ENCODE results near the gene ANTXR1. TPM values are rescaled to one million over a fixed set of nuclear protein-coding genes. Genes with fewer than 3 reads are reported as not detected.

ANTXR1 gene
- polyA plus RNA-seq, 3 donors = 83.1 to 89.0 (median 86.2) TPM

- peak in 10 of 11 donors; percentile 15 to 44 (median 26) for DNase-seq (ENCODE audit: extremely low read depth in 1 of 11, low read depth in 9 of 11, low spot score in 4 of 11)
Measured at GRCh38 chr2:69082430-69082997, 69.5 kb downstream of the ANTXR1 start.

- no peak for DNase-seq (ENCODE audit: extremely low read depth in 1 of 11, low read depth in 9 of 11, low spot score in 4 of 11)
Measured at GRCh38 chr2:69083235-69083748, 70.3 kb downstream of the ANTXR1 start.

DNA sequence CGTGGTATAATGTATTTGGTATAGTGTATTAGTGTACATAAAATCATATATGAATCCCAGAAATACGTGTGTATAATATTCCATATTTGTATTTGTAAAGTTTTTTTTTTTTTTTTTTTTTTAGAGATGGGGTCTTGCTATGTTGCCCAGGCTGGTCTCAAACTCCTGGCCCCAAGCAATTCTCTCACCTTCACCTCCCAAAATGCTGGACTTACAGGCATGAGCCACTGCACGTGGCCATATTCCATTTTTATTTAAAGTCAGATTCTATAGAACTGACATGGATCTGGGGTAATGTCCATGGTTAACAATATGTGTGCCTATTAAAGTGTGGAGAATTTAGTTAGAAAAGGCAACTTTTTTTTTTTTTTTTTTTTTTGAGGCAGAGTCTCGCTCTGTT lies 71.5 kb downstream of the ANTXR1 start:
- DNase-seq (ENCODE audit: extremely low read depth in 1 of 11, low read depth in 9 of 11, low spot score in 4 of 11) = no peak

- no peak for DNase-seq (ENCODE audit: extremely low read depth in 1 of 11, low read depth in 9 of 11, low spot score in 4 of 11)
Measured at GRCh38 chr2:69086466-69086865, 73.5 kb downstream of the ANTXR1 start.

DNA sequence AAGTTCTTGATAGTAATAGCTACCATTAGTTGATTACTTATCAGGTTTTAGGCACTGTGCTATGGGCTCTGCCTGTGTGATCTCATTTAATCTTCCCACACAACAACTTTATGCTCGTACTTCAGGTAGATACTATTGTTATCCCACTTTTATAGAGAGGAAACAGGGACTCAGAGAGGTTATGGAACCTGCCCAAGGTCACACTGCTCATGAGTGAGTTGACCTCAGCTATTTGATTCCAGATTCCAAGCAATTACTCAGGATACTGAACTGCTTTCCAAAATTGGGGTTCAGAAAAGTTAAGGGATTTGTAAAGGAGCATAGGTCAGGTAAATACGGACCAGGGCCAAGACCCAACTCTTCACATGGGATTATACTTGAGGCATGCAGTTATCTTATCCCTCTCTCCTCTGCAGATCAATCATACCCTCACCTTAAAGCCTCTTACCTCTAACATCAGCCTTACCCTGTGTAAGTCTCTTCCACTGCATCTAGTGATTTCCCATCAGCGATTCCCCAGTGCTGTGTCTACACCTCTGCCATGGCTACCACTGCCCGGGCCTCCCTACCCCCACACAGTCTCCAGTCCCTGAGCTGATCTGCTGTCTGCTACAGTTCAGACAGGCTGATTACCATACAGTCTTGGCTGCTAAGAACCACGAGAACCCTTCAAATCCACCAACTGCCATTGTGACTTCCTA lies 74.4 kb downstream of the ANTXR1 start:
- DNase-seq (ENCODE audit: extremely low read depth in 1 of 11, low read depth in 9 of 11, low spot score in 4 of 11) = no peak

DNA sequence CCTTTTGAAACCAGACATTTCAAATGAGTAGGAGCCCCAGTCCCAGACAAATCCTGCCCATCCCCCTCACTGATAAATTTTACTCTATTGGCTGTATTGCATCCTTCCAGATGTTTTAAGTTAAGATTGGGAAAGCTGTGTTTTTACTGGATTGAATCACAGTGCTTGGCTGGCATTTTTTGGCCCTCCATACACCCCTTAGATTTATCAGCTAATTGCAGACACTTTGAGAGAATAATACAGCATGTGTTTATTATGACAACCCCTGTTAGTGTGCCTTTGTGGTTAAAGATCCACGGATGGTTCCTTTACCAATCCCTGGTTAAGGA lies 74.9 kb downstream of the ANTXR1 start:
- DNase-seq (ENCODE audit: extremely low read depth in 1 of 11, low read depth in 9 of 11, low spot score in 4 of 11) = no peak

DNA sequence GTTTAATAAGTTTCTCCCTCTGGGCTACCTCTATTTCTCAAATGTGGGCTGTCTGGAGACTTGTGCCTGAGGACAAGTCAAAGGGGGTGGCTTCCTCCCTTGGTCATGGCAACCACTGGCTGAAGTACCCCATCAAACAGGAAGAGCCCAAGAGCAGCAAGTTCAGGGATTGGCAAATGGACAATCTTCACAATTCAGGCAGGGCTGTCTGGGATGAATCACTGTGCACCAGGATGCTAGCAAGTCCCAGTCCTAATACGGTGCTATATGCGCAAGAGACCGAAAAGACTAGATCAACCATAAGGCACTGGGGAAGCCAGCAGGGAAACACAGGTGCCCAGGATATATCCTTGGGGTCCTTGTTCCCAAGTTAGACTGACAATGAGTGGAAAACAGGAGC lies 75.5 kb downstream of the ANTXR1 start:
- no peak for DNase-seq (ENCODE audit: extremely low read depth in 1 of 11, low read depth in 9 of 11, low spot score in 4 of 11)

DNA sequence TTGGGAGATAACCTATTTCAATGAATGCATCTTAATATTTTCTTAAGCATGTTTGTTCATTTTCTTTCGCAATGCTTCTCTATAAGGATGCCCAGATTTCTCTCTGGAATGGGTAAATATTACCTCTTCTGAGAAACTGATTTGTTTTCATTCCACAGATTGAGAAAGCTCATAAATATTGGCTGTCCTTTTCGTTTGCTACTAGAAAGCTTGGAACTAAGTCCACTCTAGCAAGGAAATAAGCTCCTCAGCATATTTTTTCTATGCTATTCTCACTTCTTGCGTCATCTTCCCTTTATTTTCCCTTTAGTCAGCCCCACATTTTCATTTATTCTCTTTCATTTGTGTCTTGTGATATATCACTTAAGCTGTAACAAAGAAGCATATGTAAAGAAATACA lies 76.3 kb downstream of the ANTXR1 start:
- DNase-seq (ENCODE audit: extremely low read depth in 1 of 11, low read depth in 9 of 11, low spot score in 4 of 11) = no peak

GRCh38 chr2:69089998-69090397 lies 77.0 kb downstream of the ANTXR1 start:
- no peak for DNase-seq (ENCODE audit: extremely low read depth in 1 of 11, low read depth in 9 of 11, low spot score in 4 of 11)

- no peak for DNase-seq (ENCODE audit: extremely low read depth in 1 of 11, low read depth in 9 of 11, low spot score in 4 of 11)
Measured at GRCh38 chr2:69090820-69091219, 77.8 kb downstream of the ANTXR1 start.

GRCh38 chr2:69092857-69093256 lies 79.9 kb downstream of the ANTXR1 start:
- no peak for DNase-seq (ENCODE audit: extremely low read depth in 1 of 11, low read depth in 9 of 11, low spot score in 4 of 11)

DNA sequence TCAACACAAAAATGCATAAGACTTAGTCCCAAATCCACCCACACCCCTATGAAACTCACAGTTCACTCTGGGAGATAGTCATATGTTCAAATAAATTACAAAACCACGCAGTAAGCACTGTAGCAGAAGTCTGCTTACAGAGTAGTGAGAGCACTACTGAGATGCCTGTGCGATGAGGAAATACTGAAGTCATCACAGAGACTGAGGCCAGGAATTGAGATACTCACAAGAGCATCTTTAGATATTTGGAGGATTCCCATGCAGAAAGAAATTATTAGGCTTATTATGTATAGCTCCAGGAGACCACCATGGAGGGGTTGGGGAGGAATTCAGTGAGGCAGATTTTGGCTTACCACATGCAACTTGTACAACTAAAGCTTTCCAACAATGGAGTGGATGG lies 82.3 kb downstream of the ANTXR1 start:
- no peak for DNase-seq (ENCODE audit: extremely low read depth in 1 of 11, low read depth in 9 of 11, low spot score in 4 of 11)

GRCh38 chr2:69096326-69097095 lies 83.5 kb downstream of the ANTXR1 start:
- DNase-seq (ENCODE audit: extremely low read depth in 1 of 11, low read depth in 9 of 11, low spot score in 4 of 11) = no peak

DNA sequence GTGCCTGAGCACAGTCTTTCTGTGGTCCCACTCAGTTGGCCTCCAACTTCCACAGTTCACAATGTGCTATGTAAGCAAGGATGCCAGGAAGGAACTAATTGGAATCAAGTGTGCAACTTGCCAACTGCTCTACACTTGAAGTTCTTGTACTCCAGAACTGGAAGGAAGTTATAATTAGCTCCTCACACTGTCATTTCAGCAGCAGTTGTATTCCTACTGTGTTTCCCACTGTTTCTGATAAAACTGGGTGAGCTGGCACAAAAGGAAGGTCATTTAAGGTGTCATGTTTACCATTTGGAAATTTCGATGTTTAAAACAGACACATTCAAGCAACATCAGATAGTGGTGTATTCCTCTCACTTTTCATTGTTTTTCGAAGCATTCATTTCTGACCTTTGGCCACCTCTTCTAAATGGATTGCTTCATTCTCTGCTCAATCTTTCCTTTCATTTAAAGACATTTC lies 84.2 kb downstream of the ANTXR1 start:
- no peak for DNase-seq (ENCODE audit: extremely low read depth in 1 of 11, low read depth in 9 of 11, low spot score in 4 of 11)

GRCh38 chr2:69097891-69098655 lies 85.1 kb downstream of the ANTXR1 start:
- peak in 1 of 11 donors; percentile 12 for DNase-seq (ENCODE audit: extremely low read depth in 1 of 11, low read depth in 9 of 11, low spot score in 4 of 11)

DNA sequence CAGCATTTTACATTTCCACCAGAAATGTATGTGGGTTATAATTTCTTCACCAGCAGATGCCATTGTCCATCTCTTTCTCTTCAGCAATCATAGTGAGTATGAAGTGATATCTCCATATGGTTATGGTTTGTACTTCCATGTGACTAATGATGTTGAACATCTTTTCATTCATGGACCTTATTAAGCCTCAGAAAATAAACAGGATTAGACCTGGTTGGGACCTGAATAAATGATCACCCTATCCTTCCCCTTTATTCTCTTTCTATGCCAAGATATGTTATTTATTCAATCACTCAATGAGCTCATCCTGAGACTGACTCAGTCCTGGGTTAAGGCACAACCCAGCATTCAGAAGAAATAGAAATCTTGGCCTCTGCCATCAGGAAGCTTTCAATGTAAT lies 86.6 kb downstream of the ANTXR1 start:
- no peak for DNase-seq (ENCODE audit: extremely low read depth in 1 of 11, low read depth in 9 of 11, low spot score in 4 of 11)

DNA sequence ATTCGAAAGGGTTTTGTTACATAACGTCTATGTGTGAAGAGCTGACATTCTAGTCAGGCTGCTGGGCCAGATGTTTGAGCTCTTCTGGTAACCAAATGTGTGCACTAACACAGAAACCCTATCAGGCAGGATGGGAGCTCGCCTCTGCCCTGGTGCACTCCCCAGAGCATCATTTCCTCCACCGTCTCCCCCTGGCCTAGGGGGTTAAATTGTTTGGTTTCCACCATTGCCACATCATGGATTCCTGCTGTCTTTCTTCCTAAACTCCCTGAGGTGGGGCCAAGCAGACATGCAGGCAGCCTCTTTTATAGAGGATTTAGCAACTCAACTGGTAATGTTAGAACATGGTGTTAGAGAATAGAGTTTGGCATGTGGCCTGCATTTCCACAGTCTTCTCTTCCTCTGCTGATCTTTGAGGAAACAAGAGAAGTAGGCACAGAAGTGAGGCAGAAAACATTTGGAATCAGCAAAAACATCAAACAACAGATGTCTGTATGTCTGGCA lies 87.3 kb downstream of the ANTXR1 start:
- no peak for DNase-seq (ENCODE audit: extremely low read depth in 1 of 11, low read depth in 9 of 11, low spot score in 4 of 11)

GRCh38 chr2:69102041-69102593 lies 89.1 kb downstream of the ANTXR1 start:
- DNase-seq (ENCODE audit: extremely low read depth in 1 of 11, low read depth in 9 of 11, low spot score in 4 of 11) = no peak

DNA sequence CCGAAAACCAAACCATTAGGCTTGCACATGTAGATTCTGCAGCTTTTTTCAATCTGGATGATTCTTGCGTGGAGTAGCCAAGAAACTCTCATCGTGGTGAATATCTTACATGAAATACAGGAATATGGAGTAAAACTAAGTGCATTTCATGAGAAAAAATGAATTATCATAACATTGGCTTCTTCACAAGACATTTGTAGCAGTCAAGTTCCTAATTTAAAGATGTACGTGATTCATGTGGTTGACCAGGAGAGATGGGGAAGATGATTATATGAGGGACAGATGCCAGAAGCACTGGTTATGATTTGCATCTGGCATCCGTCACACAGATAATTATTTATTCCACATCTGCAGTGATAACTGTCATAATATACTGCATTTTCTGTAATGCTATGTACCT lies 90.4 kb downstream of the ANTXR1 start:
- DNase-seq (ENCODE audit: extremely low read depth in 1 of 11, low read depth in 9 of 11, low spot score in 4 of 11) = no peak
